Mammary epithelial cell (primary cell): ENCODE results near the gene ST3GAL5.

Experiments used
- CTCF ChIP-seq, 2 donors: IDR thresholded peaks in 1 of 2; conservative IDR thresholded peaks in 1 of 2; 2 replicates each; pipeline ENCODE4 v1.5.1; 2011 to 2012; ENCODE audit warnings: inconsistent platforms in 2 of 2, low read length in 2 of 2, mild to moderate bottlenecking in 2 of 2, control low read depth in 1 of 2, low read depth in 1 of 2; ENCODE audit not compliant: insufficient read depth in 1 of 2; ENCODE audit errors: extremely low read depth in 1 of 2
- EZH2 ChIP-seq: IDR thresholded peaks from 2 replicates; pipeline ENCODE4 v1.6.1; 2012; ENCODE audit warnings: low read length, inconsistent platforms, borderline replicate concordance

GRCh38 chr2:85861650-85862049 lies 27.1 kb downstream of the ST3GAL5 start:
- no peak for TF ChIP-seq CTCF (conservative IDR thresholded peaks at IDR 0.05 in 1 of 2, IDR thresholded peaks at IDR 0.05 in 1 of 2; ENCODE audit: extremely low read depth in 1 of 2, insufficient read depth in 1 of 2, low read depth in 1 of 2, low read length in 2 of 2)
- TF ChIP-seq EZH2: no peak
